GM19043 (cell line): ENCODE results near the gene TRAF3IP3.

Source experiments
- ATAC-seq: cut with Tn5 transposase; IDR thresholded peaks from one replicate; pipeline ENCODE4 v1.9.1; 2021; ENCODE audit warnings: low read depth; ENCODE audit not compliant: unreplicated experiment

The TRAF3IP3 gene

GRCh38 chr1:209736490-209737117 lies 19.2 kb upstream of the TRAF3IP3 start:
- ATAC-seq, result no peak

- no peak for ATAC-seq
These were observed 18.7 kb upstream of the TRAF3IP3 start for GRCh38 chr1:209737118-209737505.

GRCh38 chr1:209738270-209738669 lies 17.6 kb upstream of the TRAF3IP3 start:
- ATAC-seq, result no peak

- ATAC-seq, result no peak
These were observed 14.7 kb upstream of the TRAF3IP3 start for GRCh38 chr1:209741193-209741592.

- no peak for ATAC-seq
These were observed 14.0 kb upstream of the TRAF3IP3 start for GRCh38 chr1:209741889-209742288.

GRCh38 chr1:209742409-209743144 lies 13.3 kb upstream of the TRAF3IP3 start:
- no peak for ATAC-seq

GRCh38 chr1:209743145-209743482 lies 12.7 kb upstream of the TRAF3IP3 start:
- no peak for ATAC-seq

GRCh38 chr1:209746451-209747165 lies 9.2 kb upstream of the TRAF3IP3 start:
- no peak for ATAC-seq

GRCh38 chr1:209747580-209748262 lies 8.1 kb upstream of the TRAF3IP3 start:
- peak; percentile 65 for ATAC-seq

GRCh38 chr1:209748620-209749019 lies 7.2 kb upstream of the TRAF3IP3 start:
- no peak for ATAC-seq

- ATAC-seq, result no peak
These were observed 6.6 kb upstream of the TRAF3IP3 start for GRCh38 chr1:209749205-209749604.

- ATAC-seq, result no peak
These were observed 6.1 kb upstream of the TRAF3IP3 start for GRCh38 chr1:209749670-209750323.

- peak; percentile 38 for ATAC-seq
These were observed 4.1 kb upstream of the TRAF3IP3 start for GRCh38 chr1:209751627-209752231.

- no peak for ATAC-seq
These were observed 3.0 kb upstream of the TRAF3IP3 start for GRCh38 chr1:209752890-209753289.

GRCh38 chr1:209755256-209755655 lies 597 bp upstream of the TRAF3IP3 start:
- ATAC-seq, result no peak

- ATAC-seq, result peak; percentile 22
These were observed 977 bp downstream of the TRAF3IP3 start for GRCh38 chr1:209756615-209757445.

GRCh38 chr1:209758400-209758799 lies 2.5 kb downstream of the TRAF3IP3 start:
- ATAC-seq, result no peak

GRCh38 chr1:209759829-209760359 lies 4.0 kb downstream of the TRAF3IP3 start:
- no peak for ATAC-seq

GRCh38 chr1:209761011-209761635 lies 5.3 kb downstream of the TRAF3IP3 start:
- ATAC-seq, result no peak
